HG03520 (cell line): Measurements from ENCODE around the gene STIM2.
A peak's percentile ranks its signal among the peaks of the same experiment; 100 is the strongest.
"Not testable (repeated sequence)": the region's sequence is repeated elsewhere in the genome, so short reads cannot be mapped to it uniquely, and the experiment has no call there.

Experiments used
- ATAC-seq: cut with Tn5 transposase; IDR thresholded peaks from one replicate; pipeline ENCODE4 v1.9.1; 2021; ENCODE audit warnings: mild to moderate bottlenecking, moderate library complexity; ENCODE audit not compliant: unreplicated experiment

STIM2 gene

GRCh38 chr4:26866781-26867180 is 6.1 kb downstream of the STIM2 start:
- ATAC-seq: no peak

GRCh38 chr4:26867914-26868684 is 7.5 kb downstream of the STIM2 start:
- no peak for ATAC-seq

- ATAC-seq: no peak
Measured at GRCh38 chr4:26870576-26871262, 10.1 kb downstream of the STIM2 start.

GRCh38 chr4:26871611-26872010 is 11.0 kb downstream of the STIM2 start:
- ATAC-seq: no peak

GRCh38 chr4:26873391-26874026 is 12.9 kb downstream of the STIM2 start:
- ATAC-seq: peak; percentile 78

- no peak for ATAC-seq
Measured at GRCh38 chr4:26874110-26874509, 13.5 kb downstream of the STIM2 start.

DNA sequence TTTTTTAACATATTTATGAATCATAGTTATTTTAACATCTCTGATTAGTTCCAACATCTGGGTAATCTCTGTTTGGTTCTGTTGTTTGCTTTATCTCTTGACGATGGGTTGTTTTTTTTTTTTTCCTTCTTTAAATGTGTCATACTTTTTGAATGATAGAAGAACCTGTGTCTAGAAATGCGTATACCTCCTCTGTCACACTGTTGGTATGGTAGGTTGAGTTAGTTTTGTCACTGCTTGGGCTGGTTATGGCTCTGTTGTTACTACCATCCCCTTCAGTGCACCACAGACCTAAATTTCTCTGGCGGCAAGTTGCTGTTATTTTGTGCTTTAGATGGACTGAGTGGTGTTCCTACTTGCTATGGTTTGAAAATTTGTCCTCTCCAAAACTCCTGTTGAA is 16.8 kb downstream of the STIM2 start:
- ATAC-seq: no peak

GRCh38 chr4:26877961-26878360 is 17.3 kb downstream of the STIM2 start:
- ATAC-seq: no peak

DNA sequence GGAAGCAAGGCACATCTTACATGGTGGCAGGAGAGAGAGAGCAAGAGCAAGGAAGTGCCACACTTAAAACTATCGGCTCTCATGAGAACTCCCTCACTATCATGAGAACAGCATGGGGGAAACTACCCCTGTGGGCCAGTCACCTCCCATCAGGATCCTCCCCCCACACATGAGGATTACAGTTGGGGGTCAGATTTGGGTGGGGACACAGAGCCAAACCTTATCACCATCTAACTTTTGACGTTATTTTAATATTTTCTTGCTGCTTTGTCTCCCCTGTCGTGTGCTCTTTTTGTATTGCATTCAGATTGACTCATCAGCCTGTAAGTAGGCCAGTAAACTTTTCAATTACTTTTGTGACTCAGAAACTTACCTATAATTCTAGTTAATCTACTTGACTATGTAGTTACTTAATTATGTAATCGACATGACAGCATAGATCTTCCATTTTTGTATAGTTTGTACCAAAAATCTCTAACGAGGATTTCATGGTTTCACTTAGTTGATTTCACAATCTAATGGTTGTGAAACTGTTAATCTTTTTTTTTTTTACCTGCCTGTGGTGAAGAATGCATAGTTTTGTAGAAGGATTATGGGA is 18.3 kb downstream of the STIM2 start:
- ATAC-seq: no peak

DNA sequence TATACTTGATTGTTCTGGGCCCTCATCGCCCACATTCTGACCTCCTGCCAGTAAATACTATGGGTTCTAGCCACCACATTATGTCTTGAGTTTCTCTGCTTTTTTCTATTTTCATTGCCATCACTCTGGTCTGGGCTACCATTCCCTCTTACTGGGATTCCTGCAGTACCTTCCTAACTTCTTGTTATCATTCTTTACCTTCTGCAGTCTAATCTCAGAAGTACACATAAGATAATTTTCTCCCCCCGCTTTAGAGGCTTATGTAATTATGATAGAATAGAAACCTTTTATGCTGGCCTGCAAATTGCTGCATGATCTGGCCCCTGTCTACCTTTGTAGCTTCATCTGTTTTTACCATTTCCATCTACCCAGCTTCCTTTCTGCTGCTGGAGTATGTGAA is 19.2 kb downstream of the STIM2 start:
- ATAC-seq: no peak

GRCh38 chr4:26884026-26884425 is 23.4 kb downstream of the STIM2 start:
- ATAC-seq: no peak

DNA sequence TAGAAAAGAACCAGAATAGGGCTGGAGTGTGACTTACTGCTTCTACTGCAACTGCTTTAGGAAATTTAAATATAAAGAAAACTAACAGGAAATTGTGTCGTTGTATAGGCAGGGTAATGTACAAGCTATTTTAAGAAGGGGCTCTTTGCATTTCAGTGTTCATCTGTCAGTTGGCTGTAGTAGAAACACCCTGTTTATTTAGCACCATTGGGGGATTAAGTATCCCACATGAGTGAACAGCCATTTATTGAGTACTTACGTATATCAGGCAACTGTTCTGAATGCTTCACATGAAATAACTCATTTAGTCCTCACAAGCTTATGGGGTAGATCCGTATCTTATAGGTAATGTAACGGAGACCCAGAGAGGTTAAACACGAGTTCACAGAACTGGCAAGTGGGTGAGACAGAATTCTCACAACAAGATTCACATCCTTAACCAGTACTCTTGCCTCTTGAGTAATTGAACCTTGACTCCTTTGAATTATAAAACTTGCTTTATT is 23.9 kb downstream of the STIM2 start:
- peak; percentile 36 for ATAC-seq

DNA sequence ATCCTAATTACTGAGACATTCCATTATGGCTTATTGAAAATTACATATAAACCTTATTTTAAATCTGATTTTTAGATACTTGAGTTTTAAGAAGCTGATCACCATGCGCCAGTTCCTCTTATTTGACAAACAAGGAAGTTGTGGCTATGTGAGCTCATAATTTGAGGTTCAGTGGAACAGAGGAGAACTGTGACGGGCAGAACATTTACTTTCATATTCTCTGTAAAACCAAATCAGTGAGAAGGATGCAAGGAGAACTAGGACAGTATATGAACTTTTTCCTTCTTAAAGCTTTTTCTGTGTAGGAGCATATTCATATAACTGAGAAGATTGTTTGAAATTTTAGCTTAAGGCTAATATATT is 25.3 kb downstream of the STIM2 start:
- peak; percentile 77 for ATAC-seq

- no peak for ATAC-seq
Measured at GRCh38 chr4:26887143-26887542, 26.5 kb downstream of the STIM2 start.

GRCh38 chr4:26887809-26888208 is 27.2 kb downstream of the STIM2 start:
- no peak for ATAC-seq

GRCh38 chr4:26889356-26889755 is 28.7 kb downstream of the STIM2 start:
- no peak for ATAC-seq

DNA sequence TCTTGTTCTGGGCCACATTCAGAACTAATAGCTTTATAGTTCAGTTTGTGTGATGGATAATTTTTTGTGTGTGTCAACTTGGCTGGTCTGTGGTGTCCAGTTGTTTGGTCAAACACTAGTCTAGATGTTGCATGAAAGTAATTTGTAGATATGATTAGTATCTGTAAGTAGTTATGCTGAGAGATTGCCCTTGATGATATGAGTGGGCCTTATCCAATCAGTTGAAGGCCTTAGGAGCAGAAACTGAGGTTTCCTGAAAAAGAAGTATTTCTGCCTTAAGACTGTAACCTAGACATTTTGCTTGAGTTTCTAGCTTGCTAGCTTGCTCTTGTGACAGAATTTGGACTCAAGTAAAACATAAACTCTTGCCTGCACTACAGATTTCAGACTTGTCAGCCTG is 30.4 kb downstream of the STIM2 start:
- ATAC-seq: no peak

DNA sequence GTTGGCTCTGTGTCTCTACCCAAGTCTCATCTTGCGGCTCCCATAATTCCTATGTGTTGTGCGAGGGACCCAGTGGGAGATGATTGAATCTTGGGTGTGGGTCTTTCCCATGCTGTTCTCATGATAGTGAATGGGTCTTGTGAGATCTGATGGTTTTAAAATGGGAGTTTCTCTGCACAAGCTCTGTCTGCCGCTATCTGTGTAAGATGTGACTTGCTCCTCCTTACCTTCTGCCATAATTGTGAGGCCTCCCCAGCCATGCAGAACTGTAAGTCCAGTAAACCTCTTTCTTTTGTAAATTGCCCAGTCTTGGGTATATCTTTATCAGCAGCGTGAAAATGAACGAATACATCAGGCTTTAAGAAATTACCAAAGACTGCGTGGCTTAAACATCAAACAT is 31.2 kb downstream of the STIM2 start:
- ATAC-seq: no peak

DNA sequence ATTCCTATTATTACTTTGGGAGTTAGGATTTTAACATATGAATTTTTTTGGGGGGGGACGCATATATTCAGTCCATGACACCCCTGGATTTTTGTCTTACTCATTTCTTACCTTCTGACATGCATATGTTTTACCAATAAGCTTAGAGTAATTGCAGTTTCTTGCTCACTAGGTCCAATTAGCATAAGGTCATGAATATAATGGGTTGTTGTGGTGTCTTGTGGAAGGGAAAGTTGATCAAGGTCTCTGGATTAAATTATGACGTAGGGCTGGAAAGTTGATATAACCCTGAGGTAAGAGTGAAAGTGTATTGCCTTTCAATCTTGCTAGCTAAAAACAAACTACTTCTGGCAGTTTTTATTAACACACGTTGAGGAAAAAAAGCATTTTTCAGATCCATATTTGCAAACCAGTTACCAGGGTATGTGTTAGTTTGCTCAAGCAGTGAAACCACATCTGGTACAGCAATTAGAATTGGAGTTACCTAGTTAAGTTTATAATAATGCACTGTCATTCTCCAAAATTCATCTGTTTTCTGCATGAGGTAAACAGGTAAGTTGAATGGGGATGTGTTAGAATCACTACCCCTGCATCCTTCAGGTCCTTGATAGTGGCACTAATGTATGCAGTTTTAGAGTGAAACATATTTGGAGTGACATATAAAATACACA is 32.0 kb downstream of the STIM2 start:
- no peak for ATAC-seq

DNA sequence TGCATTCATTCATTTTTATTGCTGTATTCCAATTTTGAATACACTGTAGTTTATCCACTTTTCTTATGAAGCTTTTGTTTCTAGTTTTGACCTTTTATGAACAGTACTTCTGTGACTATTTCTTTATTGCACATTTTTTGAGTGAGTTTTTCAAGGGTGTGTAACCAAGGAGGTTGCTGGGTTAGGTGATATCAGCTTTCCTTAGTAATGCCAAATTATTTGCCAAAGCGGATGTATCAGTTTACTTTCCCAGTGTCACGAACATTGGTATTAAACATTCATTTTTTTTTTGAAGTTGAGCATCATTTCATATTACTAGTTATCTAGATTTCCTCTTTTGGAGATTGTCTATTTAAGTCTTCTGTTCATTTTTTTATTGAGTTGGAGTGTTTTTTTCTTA is 32.9 kb downstream of the STIM2 start:
- ATAC-seq: no peak

GRCh38 chr4:26894881-26895280 is 34.2 kb downstream of the STIM2 start:
- ATAC-seq: not testable (repeated sequence)
